HG03469 (cell line): ENCODE data around the gene DNAJB6.
"Not testable (repeated sequence)": the region's sequence is repeated elsewhere in the genome, so short reads cannot be mapped to it uniquely, and the experiment has no call there.

ENCODE experiments used
- ATAC-seq: cut with Tn5 transposase; IDR thresholded peaks from one replicate; pipeline ENCODE4 v1.9.1; 2021; ENCODE audit warnings: mild to moderate bottlenecking, moderate library complexity, moderate number of reproducible peaks; ENCODE audit not compliant: unreplicated experiment

Gene DNAJB6

GRCh38 chr7:157320608-157320980 is 16.2 kb upstream of the DNAJB6 start:
- no peak for ATAC-seq

GRCh38 chr7:157323401-157323800 is 13.4 kb upstream of the DNAJB6 start:
- no peak for ATAC-seq

DNA sequence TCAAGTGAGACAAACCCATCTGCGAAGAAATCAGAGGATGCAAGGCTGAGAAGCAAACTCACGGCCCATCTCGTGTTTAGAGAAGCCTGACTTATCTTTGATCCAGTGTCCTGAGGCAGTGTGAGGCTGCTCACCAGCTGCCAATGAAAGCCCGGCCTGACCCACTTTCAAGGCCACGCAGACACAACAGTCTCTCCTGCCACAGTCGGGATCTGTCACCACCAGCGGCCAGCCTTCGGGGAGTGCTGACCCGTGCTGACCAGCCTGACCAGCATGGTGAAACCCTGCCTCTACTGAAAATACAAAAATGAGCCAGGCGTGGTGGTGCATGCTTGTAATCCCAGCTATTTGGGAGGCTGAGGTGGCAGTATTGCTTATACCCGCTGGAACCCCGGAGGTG is 7.4 kb upstream of the DNAJB6 start:
- no peak for ATAC-seq

DNA sequence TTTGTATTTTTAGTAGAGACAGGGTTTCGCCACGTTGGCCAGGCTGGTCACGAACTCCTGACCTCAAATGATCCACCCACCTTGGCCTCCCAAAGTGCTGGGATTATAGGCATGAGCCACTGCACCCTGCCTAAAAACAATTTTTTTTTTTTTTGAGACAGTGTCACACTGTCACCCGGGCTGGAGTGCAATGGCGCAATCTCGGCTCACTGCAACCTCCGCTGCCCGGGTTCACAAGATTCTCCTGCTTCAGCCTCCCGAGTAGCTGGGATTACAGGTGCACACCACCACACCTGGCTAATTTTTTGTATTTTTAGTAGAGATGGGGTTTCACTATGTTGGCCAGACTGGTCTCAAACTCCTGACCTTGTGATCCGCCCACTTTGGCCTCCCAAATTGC is 6.2 kb upstream of the DNAJB6 start:
- ATAC-seq = not testable (repeated sequence)

- not testable (repeated sequence) for ATAC-seq
Observed at GRCh38 chr7:157331049-157331448, 5.8 kb upstream of the DNAJB6 start.

- no peak for ATAC-seq
Observed at GRCh38 chr7:157335236-157335635, 1.6 kb upstream of the DNAJB6 start.

GRCh38 chr7:157335991-157336382 is 817 bp upstream of the DNAJB6 start:
- ATAC-seq = no peak

DNA sequence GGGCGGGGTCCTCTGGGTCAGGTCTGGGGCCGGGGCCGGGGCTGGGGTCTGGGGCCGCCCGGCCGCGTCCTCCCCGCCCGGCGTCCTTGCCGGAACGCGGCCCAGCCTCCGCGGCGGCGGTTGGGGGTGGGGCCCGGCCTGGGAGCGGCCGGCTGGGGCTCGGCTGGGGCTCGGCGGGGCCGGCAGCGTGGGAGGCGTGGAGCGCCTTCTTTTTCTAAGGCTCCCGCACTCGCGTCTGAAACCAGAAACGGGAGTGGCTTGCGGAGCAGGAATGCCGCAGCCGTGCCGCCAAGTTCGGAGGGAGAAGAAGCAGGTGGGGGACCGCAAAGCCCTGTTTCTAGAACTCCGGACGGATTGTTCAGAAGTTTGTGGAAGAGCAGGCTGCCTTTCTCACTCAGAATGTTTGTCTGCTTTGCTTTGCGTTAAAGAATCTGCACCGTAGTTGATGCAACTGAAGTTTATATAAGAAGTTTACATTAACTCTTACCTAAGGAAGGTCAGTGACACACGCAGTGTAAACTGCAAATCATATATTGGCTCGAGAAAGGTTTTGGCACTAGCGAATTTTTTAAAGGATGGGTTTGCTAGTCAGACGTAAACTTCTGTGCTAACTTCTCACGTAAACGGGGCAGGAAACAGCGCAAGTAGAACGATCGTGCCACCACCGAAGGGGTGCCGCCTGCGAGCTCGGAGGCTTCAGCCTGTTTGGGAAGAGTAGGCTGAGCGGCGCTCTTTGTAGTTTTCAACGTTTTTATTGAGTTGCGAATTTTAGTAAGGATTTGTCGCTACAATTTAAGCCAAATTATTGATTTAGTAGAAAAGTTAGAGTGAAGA is 729 bp downstream of the DNAJB6 start:
- ATAC-seq = peak; percentile 8

DNA sequence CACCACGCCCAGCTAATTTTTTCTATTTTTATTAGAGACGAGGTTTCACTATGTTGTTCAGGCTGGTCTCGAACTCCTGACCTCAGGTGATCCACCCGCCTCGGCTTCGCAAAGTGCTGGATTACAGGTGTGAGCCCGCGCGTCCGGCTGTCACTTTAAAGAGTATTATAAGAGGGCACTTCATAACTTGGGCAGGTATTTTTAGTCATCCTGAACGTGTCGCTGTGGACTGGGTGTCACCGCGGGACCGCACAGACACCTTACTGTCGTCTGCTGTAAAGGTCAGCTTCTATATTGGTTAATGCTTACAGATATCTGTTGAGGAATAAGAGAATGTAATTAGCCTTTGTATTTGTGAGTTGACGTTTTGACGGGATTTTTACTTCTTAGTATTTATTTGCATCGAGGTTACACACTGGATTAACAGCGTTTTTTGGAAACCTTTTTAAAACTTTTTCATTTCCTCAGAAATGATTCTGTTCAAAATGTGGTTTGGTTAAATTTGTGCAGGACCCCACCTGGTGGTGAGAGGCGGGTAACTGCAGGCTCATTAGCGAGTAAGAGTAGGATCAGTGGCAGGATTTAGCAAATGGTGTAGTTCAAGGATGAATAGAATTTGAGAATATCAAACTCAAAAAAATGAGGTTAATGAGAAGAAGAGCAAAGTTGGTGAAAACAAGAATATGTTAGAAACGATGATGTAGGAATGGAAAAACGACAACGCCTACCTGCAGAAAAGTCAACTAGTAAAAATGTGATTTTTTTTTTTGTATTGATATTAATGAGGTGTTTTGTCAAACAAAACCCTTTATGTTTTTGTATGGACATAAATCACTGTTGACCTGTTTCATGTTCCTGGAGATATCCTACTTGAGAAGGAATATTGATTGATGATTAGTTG is 3.2 kb downstream of the DNAJB6 start:
- ATAC-seq = peak; percentile 19

- no peak for ATAC-seq
Observed at GRCh38 chr7:157347217-157347904, 10.6 kb downstream of the DNAJB6 start.

DNA sequence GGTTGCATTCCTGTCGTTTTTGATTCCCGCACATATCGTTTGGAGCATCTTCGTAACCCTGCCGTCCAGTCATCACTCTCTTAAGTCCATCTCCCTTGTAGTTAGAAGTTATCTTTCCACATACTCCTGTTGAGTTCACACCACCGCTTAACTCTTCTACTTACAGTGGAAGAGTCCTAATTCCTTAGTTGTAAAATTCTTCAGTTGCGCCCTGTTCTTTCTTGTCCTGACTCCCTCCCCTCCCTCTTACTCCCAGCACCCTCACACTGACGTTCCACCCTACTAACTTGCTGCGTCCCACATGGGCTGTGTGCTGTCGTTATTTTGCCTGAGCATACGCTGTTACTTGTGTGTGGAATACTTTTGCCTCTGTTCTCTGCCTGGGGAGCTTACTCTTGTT is 11.7 kb downstream of the DNAJB6 start:
- no peak for ATAC-seq

- ATAC-seq = no peak
Observed at GRCh38 chr7:157352516-157352915, 15.7 kb downstream of the DNAJB6 start.

GRCh38 chr7:157355784-157356511 is 19.1 kb downstream of the DNAJB6 start:
- no peak for ATAC-seq

DNA sequence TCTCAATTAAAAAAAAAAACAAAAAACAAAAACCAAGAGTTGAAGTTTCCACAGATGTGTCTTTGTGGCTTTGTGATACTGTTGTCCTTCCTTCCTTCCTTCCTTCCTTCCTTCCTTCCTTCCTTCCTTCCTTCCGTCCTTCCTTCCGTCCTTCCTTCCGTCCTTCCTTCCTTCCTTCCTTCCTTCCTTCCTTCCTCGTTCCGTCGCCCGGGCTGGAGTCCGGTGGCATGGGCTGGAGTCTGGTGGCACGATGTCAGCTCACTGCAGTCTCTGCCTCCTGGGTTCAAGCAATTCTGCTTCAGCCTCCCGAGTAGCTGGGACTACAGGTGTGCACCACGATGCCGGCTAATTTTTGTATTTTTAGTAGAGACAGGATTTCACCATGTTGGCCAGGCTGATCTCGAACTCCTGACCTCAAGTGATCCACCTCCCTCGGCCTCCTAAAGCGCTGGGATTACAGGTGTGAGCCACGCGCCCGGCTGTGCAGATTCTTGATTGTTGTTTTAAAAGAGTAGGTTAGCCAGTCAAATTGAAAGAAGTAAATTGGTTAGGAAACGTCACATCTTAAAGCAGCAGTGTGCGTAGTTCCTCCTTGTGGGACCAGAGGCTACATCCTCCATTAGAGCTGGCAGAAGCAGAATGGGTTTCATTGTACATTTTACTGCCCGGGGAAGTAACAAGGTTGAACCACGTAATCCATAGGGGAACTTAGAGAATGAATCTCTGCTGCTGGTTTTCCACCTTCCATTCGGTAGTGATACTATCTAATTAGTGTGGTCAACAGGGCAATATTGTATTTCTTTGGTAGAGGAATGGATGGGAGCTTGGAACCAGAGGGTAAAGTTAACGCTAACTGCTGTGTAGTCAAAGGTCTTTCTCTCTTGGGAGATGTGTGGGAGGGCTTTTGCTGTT is 20.6 kb downstream of the DNAJB6 start:
- peak; percentile 82 for ATAC-seq

- no peak for ATAC-seq
Observed at GRCh38 chr7:157358041-157358752, 21.4 kb downstream of the DNAJB6 start.

DNA sequence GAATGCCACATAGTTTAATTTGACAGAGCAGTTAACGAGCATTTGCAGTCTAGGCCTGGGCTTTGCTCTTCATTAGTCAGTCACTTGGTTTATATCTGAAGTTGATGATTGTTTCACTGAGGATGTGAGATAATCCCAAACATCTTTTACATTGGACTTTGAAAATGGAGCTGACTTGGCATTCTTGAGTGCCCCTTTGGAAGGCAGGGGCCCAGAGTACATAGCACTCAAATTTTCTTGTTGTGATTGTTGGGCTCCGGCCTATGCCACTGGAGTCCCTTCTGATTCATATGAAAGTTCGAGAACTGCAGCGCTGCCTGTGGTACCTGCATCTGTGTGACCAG is 21.9 kb downstream of the DNAJB6 start:
- ATAC-seq = no peak

GRCh38 chr7:157359581-157359980 is 22.8 kb downstream of the DNAJB6 start:
- ATAC-seq = no peak

DNA sequence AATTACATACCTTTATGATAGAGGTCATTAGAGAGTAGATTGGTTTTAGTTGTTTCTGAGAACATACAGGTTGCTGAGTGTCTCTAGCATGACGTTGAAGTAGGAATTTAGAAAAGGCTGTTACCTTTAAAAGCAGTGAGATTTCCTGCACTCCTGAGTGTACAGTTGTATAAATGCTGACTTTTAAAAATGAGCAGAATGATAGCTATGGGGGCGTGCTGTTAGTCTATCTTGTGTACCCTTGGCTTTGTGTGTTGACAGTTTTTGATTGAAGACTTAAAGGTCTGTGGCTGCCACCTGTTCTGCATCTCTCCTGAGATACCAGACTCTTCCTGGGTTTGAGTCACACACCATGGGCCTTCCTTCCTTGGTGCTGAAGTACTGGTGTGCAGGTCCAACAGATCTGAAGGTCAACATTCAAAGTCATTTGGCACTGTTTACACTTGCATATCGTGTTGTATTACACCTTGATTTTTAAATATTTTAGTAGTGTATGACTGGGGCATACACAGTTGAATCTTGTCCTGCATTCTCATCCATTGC is 23.8 kb downstream of the DNAJB6 start:
- no peak for ATAC-seq

DNA sequence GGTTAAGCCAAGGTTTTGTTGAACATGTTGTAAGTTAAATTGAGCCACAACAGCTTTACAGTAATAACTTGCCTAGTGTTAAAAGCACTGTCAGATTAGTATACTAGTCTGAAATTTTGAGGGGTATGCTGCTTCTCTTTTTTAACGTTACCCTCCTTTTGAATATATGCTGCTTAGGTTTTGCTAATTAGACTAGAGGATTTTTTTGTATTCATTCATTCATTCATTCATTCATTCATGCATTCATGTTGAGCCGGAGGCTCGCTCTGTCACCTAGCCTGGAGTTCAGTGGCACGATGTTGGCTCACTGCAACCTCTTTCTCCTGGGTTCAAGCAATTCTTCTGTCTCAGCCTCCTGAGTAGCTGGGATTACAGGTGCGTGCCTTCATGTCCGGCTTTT is 24.7 kb downstream of the DNAJB6 start:
- ATAC-seq = no peak
